Gastrocnemius medialis (tissue), 4 donors: ENCODE measurements around the gene LCE3D. TPM values are rescaled to one million over a fixed set of nuclear protein-coding genes. Genes with fewer than 3 reads are reported as not detected.

Source experiments
- ATAC-seq, 2 donors: fragments of 150-250 bp; one replicate each; pipeline ENCODE4 v1.9.1; 2016
- DNase-seq, 2 donors: peaks; one replicate each; pipeline ENCODE4 v3.0.0-alpha.2; 2019
- H3K27ac ChIP-seq, 4 donors: fragments of 200-600 bp; sonication (generic); 1 replicate in 1 of 4; 2 replicates in 3 of 4; pipeline ENCODE4 v1.5.1; 2016 to 2018; ENCODE audit warnings: mild to moderate bottlenecking in 2 of 4, moderate library complexity in 1 of 4
- H3K27me3 ChIP-seq, 3 donors: fragments of 200-600 bp; sonication (generic) in 2 of 3; 1 replicate in 1 of 3; 2 replicates in 2 of 3; pipeline versions ENCODE4 v1.5.1 to v1.6.0; 2016 to 2019; ENCODE audit warnings: mild to moderate bottlenecking in 1 of 3, moderate library complexity in 1 of 3
- H3K36me3 ChIP-seq, 2 donors: fragments of 200-600 bp; sonication (generic) in 1 of 2; one replicate each; pipeline ENCODE4 v1.5.1; 2017 to 2018
- H3K4me1 ChIP-seq, 2 donors: fragments of 200-600 bp; sonication (generic) in 1 of 2; one replicate each; pipeline ENCODE4 v1.5.1; 2016 to 2017; ENCODE audit warnings: mild to moderate bottlenecking in 2 of 2
- H3K4me3 ChIP-seq, 4 donors: fragments of 200-600 bp; sonication (generic) in 3 of 4; 1 replicate in 1 of 4; 2 replicates in 3 of 4; pipeline ENCODE4 v1.5.1; 2016 to 2019; ENCODE audit warnings: mild to moderate bottlenecking in 2 of 4
- H3K9me3 ChIP-seq, 3 donors: fragments of 200-600 bp; sonication (generic) in 2 of 3; 1 replicate in 1 of 3; 2 replicates in 2 of 3; pipeline ENCODE4 v1.5.1; 2016 to 2019
- CTCF ChIP-seq, 5 experiments: fragments of 450-650 bp in 3 of 5; fragments of 200-600 bp in 2 of 5; sonication (generic) in 2 of 5; IDR thresholded peaks in 4 of 5; conservative IDR thresholded peaks in 1 of 5; 1 replicate in 4 of 5; 2 replicates in 1 of 5; pipeline ENCODE4 v1.5.1; 2016 to 2019; ENCODE audit warnings: antibody characterized with exemption in 5 of 5, mild to moderate bottlenecking in 3 of 5, moderate library complexity in 3 of 5
- POLR2A ChIP-seq, 2 donors: fragments of 450-650 bp; IDR thresholded peaks; one replicate each; pipeline ENCODE4 v1.6.1; 2017; ENCODE audit warnings: antibody characterized with exemption in 2 of 2, mild to moderate bottlenecking in 2 of 2, moderate library complexity in 2 of 2
- in situ Hi-C, 4 donors: fragments of 200-750 bp; cut with MboI; loops; one replicate each; pipeline versions ENCODE4 v1.15.0 to v1.8.0; 2017; ENCODE audit warnings: low sequenced_read_pairs in 4 of 4
- intact Hi-C: fragments of 100-400 bp; cut with DNase I; formaldehyde crosslinking; loops from one replicate; pipeline ENCODE4 v1.15.1; 2023; ENCODE audit warnings: low total_unique reads
- total RNA-seq, 4 donors: library from RNA; depleted of rRNA; stranded (reverse); fragments of >200 nt; gene quantifications; one replicate each; pipeline versions ENCODE4 v1.1.0 to v1.2.3, GENCODE V29; 2016

LCE3D gene
- total RNA-seq, 4 donors from 2014 or later, result not detected

DNA sequence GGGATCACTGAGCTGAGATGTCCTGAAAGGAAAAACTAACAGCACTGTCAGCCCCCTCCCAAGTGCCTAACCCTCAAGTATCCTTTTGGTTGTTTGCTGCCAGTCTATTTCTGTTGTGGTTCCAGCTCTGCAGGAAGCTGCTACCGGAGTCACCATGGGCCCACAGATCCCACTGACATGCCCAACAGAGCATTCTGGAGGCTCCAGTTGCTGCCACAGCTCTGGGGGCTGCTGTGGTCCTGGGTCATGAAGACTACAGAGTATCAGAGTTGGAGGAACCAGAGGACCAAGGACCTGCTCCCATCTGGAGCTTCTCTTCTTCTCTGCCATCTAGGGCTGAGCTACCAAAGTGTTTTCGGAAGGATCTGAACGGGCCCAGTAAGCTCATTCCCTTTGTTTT is 41.7 kb upstream of the LCE3D start:
- DNase-seq, result no peak
- intact Hi-C loops, result no loop called here

GRCh38 chr1:152613511-152613910 is 33.2 kb upstream of the LCE3D start, which contains the start of gene LCE3B:
Gene LCE3B (plus strand): TSS chr1:152613811. CDS start chr1:152613811, 0 bp downstream.
- no peaks in the 10 kb centered on the region for H3K27me3 ChIP-seq
- intact Hi-C loops, result no loop called here
- no peak for DNase-seq
- in situ Hi-C loops, result no loop called here
- ATAC-seq, result no peak
- H3K36me3 ChIP-seq, result no peaks in the 10 kb centered on the region
- no peak for TF ChIP-seq POLR2A (IDR thresholded peaks at IDR 0.05)
- no peak for TF ChIP-seq CTCF (IDR thresholded peaks at IDR 0.05 in 4 of 5, conservative IDR thresholded peaks at IDR 0.05 in 1 of 5)
- H3K27ac ChIP-seq, result no peak within 1 kb of the TSS
- H3K4me1 ChIP-seq, result no peaks in the 10 kb centered on the region
- H3K4me3 ChIP-seq, result no peak within 1 kb of the TSS
- no peaks in the 10 kb centered on the region for H3K9me3 ChIP-seq

More for the DNA sequence above, 41.7 kb upstream of the LCE3D start:
- in situ Hi-C loops, result loop anchor here in 1 of 4 donors (10.0 kb wide), 1 partner anchor 47 kb away; no protein-coding TSS in a partner anchor
- no peak for TF ChIP-seq POLR2A (IDR thresholded peaks at IDR 0.05)
- no peak for TF ChIP-seq CTCF (IDR thresholded peaks at IDR 0.05 in 4 of 5, conservative IDR thresholded peaks at IDR 0.05 in 1 of 5)
- Histone ChIP-seq H3K9me3 (no peaks in the 10 kb centered on the region), H3K27ac (no peak overlapping the region), H3K4me1 (no peaks in the 10 kb centered on the region), H3K27me3 (no peaks in the 10 kb centered on the region), H3K36me3 (no peaks in the 10 kb centered on the region), H3K4me3 (no peak overlapping the region)
- no peak for ATAC-seq

- H3K27me3 ChIP-seq, result no peaks in the 10 kb centered on the region
- no peak for TF ChIP-seq POLR2A (IDR thresholded peaks at IDR 0.05)
- no peak for TF ChIP-seq CTCF (IDR thresholded peaks at IDR 0.05 in 4 of 5, conservative IDR thresholded peaks at IDR 0.05 in 1 of 5)
- intact Hi-C loops, result no loop called here
- H3K4me3 ChIP-seq, result no peak within 1 kb of the TSS
- ATAC-seq (no peak), DNase-seq (no peak)
- H3K36me3 ChIP-seq, result no peaks in the 10 kb centered on the region
- no peaks in the 10 kb centered on the region for H3K4me1 ChIP-seq
- H3K27ac ChIP-seq, result no peak within 1 kb of the TSS
- no peaks in the 10 kb centered on the region for H3K9me3 ChIP-seq
- in situ Hi-C loops, result no loop called here
Measured at GRCh38 chr1:152599934-152600333, 19.6 kb upstream of the LCE3D start, which contains the start of gene LCE3C. Gene LCE3C (plus strand): TSS chr1:152600234. CDS start chr1:152600732, 498 bp downstream.

DNA sequence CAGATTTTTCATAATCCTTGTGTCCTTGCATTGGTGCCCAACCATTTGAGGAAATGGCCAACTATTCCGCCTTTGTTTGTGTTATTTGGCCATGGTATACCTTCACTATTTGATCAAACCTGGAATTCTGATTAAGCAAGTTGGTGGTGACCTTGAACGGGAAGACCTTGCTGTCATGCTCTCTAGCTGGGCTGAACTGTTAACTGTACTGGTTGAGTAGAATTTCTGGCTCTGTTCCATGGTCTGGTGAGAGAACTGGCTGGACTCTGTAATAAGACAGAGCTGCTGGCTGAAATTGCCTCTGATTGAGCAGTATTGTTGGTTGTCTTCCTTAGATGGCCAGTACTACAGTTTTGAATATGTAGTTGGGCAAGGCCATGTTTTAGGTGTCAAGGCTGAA is 16.7 kb upstream of the LCE3D start:
- Histone ChIP-seq H3K27me3 (no peaks in the 10 kb centered on the region), H3K36me3 (no peaks in the 10 kb centered on the region), H3K27ac (no peak overlapping the region), H3K4me3 (no peak overlapping the region), H3K4me1 (no peaks in the 10 kb centered on the region), H3K9me3 (no peaks in the 10 kb centered on the region)
- DNase-seq, result no peak
- TF ChIP-seq POLR2A (IDR thresholded peaks at IDR 0.05), result no peak
- TF ChIP-seq CTCF (IDR thresholded peaks at IDR 0.05 in 4 of 5, conservative IDR thresholded peaks at IDR 0.05 in 1 of 5), result no peak
- intact Hi-C loops (no loop called here), in situ Hi-C loops (no loop called here)
- no peak for ATAC-seq

- in situ Hi-C loops, result no loop called here
Measured at GRCh38 chr1:152585586-152585985, 5.3 kb upstream of the LCE3D start.

More at GRCh38 chr1:152585586-152585985, 5.3 kb upstream of the LCE3D start:
- Histone ChIP-seq H3K36me3 (no peaks in the 10 kb centered on the region), H3K27ac (no peak overlapping the region), H3K27me3 (no peaks in the 10 kb centered on the region), H3K4me1 (no peaks in the 10 kb centered on the region), H3K4me3 (no peak overlapping the region), H3K9me3 (no peaks in the 10 kb centered on the region)
- ATAC-seq (no peak), DNase-seq (no peak)
- TF ChIP-seq POLR2A (IDR thresholded peaks at IDR 0.05) (no peak), CTCF (IDR thresholded peaks at IDR 0.05 in 4 of 5, conservative IDR thresholded peaks at IDR 0.05 in 1 of 5) (no peak)
- intact Hi-C loops, result no loop called here
